Measurements from ENCODE around the gene PDE4B.
"Not testable (repeated sequence)": the region's sequence is repeated elsewhere in the genome, so short reads cannot be mapped to it uniquely, and the experiment has no call there.

The PDE4B gene

GRCh38 chr1:66294707-66295370 is 502.1 kb downstream of the PDE4B start:
- DNase-seq = peak; percentile 59

DNA sequence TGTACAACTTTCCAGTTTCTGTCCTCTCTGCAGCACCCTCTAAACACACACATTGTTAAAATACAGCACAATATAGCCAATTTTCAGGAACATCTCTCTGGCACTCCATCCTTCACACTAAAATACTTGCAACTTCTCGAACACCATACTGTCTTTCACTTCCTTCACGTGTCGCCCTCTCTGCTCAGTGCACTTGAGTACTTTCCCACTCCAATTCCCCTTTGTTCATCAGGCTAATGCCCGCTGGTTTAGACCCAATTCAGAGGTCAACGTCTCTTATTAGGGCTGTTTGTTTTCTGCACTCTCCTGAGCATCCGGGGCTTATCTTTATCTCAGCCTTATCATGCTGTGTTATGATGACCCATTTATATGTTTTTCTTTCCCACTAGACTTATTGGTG is 503.1 kb downstream of the PDE4B start:
- no peak for DNase-seq

DNA sequence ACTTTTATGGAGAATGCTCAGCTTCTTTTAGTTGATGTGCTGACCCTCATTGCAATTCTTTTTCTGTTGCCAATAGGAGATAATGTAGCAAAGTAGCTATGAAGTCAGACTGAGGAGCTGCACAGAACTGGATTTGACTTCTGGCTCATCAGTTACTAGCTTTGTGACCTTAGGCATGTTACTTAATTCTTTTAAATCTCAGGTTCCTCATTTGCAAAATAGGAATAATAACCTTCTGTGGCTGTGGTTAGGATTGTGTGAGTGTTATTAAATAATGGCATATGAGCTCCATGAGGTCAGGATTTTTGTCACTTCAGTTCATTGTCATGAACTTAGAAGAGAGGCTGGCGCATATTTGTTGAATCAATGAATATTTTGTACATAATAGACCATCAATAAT is 503.7 kb downstream of the PDE4B start:
- no peak for DNase-seq

- no peak for DNase-seq
Measured at GRCh38 chr1:66296951-66297350, 504.3 kb downstream of the PDE4B start.

DNA sequence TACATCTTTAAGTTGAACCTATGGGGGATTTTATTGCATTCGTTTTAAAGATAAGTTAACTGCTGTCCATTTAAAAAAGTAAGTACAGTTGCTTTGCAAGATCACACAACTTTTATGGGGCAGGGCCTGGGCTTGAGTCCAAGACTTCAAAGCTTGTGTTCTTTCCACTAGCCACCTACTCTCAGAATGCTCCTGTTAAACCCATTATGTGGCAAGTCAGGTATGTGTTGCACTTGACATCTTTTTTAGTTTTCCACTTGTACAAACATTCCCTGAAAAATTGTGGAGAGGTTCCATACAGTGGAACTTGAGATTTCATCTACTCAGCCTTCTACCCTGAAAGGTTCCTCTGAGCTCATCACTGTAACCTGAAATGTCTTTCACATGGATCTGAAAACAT is 505.8 kb downstream of the PDE4B start:
- no peak for DNase-seq

- DNase-seq = no peak
Measured at GRCh38 chr1:66300280-66300971, 507.7 kb downstream of the PDE4B start.

- peak; percentile 36 for DNase-seq
Measured at GRCh38 chr1:66300972-66301451, 508.3 kb downstream of the PDE4B start.

DNA sequence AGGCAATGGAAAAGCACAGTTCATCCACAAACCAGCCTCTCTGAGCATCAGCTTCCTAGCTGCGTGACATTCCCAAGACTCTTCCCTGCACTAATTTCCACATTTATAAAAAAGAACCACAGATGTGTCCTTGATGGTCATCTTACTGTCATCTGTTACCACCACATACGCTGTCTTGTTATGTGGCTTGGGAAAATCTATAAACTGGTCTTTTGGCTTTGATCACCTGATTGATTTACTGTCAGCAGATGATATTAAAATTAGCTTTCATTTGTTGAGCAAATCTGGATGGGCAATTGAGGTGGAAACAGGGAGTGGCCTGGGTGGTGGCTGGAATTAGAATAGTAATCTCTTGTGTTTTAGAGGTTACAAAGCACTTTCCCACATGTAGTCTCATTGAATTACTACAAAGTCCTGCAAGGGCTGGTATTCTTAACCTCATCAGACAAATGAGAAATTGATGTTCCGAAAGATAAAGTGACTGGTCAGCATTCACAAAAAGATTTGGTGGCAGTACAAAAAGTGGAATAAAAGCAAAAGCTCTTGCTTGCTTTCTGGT is 509.6 kb downstream of the PDE4B start:
- DNase-seq = no peak

GRCh38 chr1:66302815-66303214 is 510.1 kb downstream of the PDE4B start:
- peak; percentile 48 for DNase-seq

DNA sequence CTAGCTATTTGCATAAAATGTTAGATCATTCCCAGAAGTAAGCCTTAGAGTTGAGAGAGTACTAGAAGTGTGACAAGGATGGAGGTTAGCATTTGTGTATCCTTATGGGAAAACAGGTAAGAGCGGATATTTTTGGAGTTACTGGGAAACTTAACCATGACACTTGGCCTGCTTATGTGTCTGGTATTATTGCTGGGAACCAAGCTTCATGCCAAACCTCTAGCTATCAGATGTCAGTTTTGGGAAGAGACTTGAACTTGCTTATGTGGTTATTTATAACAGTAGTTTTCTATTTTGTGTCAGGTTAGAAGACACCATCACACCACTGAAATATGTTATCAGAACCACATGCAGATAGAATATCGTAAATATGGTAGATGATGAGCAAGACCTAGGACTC is 511.0 kb downstream of the PDE4B start:
- no peak for DNase-seq

DNA sequence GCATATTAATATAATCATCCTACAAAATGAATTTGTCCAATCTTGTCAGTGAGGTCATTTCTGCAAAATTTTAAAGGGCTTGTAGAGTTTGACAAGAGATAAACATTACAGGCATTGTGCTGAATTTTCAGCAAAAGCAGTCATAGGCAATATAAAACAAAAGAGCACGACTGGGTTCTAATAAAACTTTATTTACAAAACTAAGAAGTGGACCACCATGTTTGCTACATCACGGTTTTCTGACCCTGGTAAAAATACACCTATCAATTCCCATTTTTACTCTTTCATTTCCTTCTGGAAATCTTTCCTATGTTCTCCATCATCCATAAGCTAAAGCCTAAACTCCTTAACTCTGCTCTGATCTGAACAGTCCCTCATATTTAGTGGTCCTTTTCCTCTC is 511.4 kb downstream of the PDE4B start:
- no peak for DNase-seq

- DNase-seq = no peak
Measured at GRCh38 chr1:66305927-66306326, 513.2 kb downstream of the PDE4B start.

GRCh38 chr1:66309006-66309741 is 516.5 kb downstream of the PDE4B start:
- no peak for DNase-seq

GRCh38 chr1:66311092-66311491 is 518.4 kb downstream of the PDE4B start:
- no peak for DNase-seq

DNA sequence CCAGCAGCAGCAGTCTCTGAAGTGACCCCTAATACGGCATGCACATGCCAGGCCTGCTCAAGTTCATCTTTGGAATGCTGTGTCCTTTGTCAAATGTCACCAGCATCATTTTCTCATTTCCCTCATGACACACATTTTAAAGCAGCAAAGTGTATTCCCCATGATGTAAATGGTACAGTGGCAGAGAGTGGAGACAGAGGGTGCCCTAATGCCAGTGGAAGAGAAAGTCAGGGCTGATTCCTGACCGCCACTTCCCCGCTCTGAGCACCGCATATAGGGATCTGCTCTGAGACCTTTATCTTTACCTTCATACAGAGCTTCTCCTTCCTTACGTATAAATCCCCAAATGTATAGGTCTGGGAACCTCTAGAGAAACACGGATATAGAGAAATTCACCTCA is 518.9 kb downstream of the PDE4B start:
- DNase-seq = no peak

GRCh38 chr1:66312271-66312990 is 519.7 kb downstream of the PDE4B start:
- DNase-seq = no peak

- DNase-seq = peak; percentile 77
Measured at GRCh38 chr1:66313429-66313828, 520.7 kb downstream of the PDE4B start.

GRCh38 chr1:66315671-66316070 is 523.0 kb downstream of the PDE4B start:
- no peak for DNase-seq

GRCh38 chr1:66316464-66317247 is 524.0 kb downstream of the PDE4B start:
- DNase-seq = no peak

DNA sequence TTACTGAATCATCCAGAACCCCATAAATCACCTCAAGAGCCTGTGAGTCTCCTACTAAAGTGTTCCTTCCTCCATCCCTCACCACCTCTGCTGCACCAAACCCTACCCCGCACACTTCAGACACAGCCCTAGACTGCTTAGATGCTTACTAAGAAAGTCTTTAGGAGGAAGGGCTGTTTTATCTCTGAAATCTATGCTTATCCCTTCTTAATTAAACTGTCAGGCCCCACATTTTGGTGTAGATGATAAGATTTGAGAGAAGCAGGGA is 524.5 kb downstream of the PDE4B start:
- DNase-seq = no peak

DNA sequence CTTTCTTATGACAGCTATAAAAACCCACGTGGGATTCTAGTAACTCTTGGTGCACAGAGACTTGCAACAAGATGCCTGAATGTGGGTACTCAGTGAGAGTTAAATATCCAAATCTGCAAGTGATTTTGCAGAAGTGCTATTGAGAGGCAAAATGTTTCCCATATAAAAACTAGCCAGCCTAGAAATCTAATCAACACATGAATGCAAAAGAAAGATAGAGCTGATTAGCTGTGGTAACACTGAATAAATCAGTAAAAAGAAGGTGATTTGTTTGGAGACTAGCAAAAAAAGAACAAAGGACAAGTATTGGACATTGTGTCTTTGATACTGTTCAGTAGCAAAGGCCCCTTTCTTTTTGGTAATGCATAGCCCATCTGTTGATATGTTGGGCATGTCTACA is 527.5 kb downstream of the PDE4B start:
- no peak for DNase-seq

DNA sequence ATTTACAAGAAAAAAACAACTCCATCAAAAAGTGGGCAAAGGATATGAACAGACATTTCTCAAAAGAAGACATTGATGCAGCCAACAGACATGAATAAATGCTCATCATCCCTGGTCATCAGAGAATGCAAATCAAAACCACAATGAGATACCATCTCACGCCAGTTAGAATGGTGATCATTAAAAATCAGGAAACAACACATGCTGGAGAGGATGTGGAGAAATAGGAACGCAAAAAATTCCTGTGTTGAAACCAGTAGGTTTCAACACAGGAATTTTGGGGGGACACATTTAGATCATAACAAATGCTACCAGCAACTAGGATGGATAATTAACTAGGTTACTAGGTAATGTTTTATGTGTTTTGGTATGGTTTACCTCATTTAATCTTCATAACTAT is 529.8 kb downstream of the PDE4B start:
- DNase-seq = not testable (repeated sequence)
